T-cell (primary cell): ENCODE measurements around the gene CFAP43. TPM values are rescaled to one million over a fixed set of nuclear protein-coding genes. Genes with fewer than 3 reads are reported as not detected.
A peak's percentile ranks its signal among the peaks of the same experiment; 100 is the strongest.

Experiments used
- ATAC-seq, 4 experiments: fragments of 200-7000 bp in 3 of 4; fragments of 150-1000 bp in 1 of 4; cut with Tn5 transposase; replicated peaks in 1 of 4; 1 replicate in 3 of 4; 2 replicates in 1 of 4; pipeline ENCODE4 v1.10.0; 2021; ENCODE audit warnings: moderate library complexity in 3 of 4, mild to moderate bottlenecking in 2 of 4, moderate number of reproducible peaks in 1 of 4
- CTCF ChIA-PET, 2 donors: fragments of 300-600 bp; sonication (Branson Sonifier 250); formaldehyde crosslinking; loops; one replicate each; lab custom pipeline; 2022; ENCODE audit warnings: antibody characterized with exemption in 2 of 2; lab: Charles Lee
- POLR2A ChIA-PET, 2 donors: fragments of 300-600 bp; sonication (Branson Sonifier 250); formaldehyde crosslinking; loops; one replicate each; lab custom pipeline; 2022; ENCODE audit warnings: antibody characterized with exemption in 2 of 2; lab: Charles Lee
- DNase-seq, 35 experiments: peaks; one replicate each; pipeline versions ENCODE4 v3.0.0 to v3.0.0-alpha.2; 2013 to 2023
- H3K27ac ChIP-seq: one replicate; pipeline ENCODE4 v1.5.1; 2013; ENCODE audit warnings: low read length
- H3K27me3 ChIP-seq, 2 experiments: replicated peaks in 1 of 2; 1 replicate in 1 of 2; 2 replicates in 1 of 2; pipeline versions ENCODE4 v1.6.1 to v1.7.0; 2013; ENCODE audit warnings: low read length in 1 of 2, mixed read lengths in 1 of 2; ENCODE audit not compliant: control insufficient read depth in 2 of 2, insufficient read depth in 2 of 2; ENCODE audit errors: extremely low read depth in 1 of 2
- H3K36me3 ChIP-seq, 2 donors: 1 replicate in 1 of 2; 2 replicates in 1 of 2; pipeline versions ENCODE4 v1.6.1 to v1.7.0; 2013; ENCODE audit warnings: low read length in 1 of 2; ENCODE audit not compliant: control insufficient read depth in 2 of 2, insufficient read depth in 1 of 2; ENCODE audit errors: extremely low read depth in 1 of 2
- H3K4me1 ChIP-seq, 2 experiments: 1 replicate in 1 of 2; 2 replicates in 1 of 2; pipeline versions ENCODE4 v1.6.1 to v1.7.0; 2013; ENCODE audit warnings: low read length in 2 of 2, mixed read lengths in 1 of 2; ENCODE audit not compliant: insufficient read depth in 2 of 2, control insufficient read depth in 1 of 2; ENCODE audit errors: extremely low read depth in 1 of 2
- H3K4me3 ChIP-seq, 2 donors: 1 replicate in 1 of 2; 2 replicates in 1 of 2; pipeline versions ENCODE4 v1.5.1 to v1.7.0; 2013; ENCODE audit warnings: mild to moderate bottlenecking in 2 of 2, low read length in 1 of 2, moderate library complexity in 1 of 2; ENCODE audit not compliant: control insufficient read depth in 1 of 2; ENCODE audit errors: extremely low read depth in 1 of 2
- H3K9me3 ChIP-seq: 2 replicates; pipeline ENCODE4 v1.7.0; 2013
- H3K27ac Mint-ChIP-seq, 2 donors: one replicate each; pipeline ENCODE4 v1.8.0; 2020 to 2021; ENCODE audit warnings: mild to moderate bottlenecking in 2 of 2, mixed read lengths in 2 of 2
- H3K27me3 Mint-ChIP-seq, 2 donors: one replicate each; pipeline ENCODE4 v1.8.0; 2021 to 2022; ENCODE audit warnings: mixed read lengths in 2 of 2
- H3K36me3 Mint-ChIP-seq: one replicate; pipeline ENCODE4 v1.8.0; 2021; ENCODE audit warnings: mixed read lengths
- H3K4me1 Mint-ChIP-seq, 3 donors: one replicate each; pipeline ENCODE4 v1.8.0; 2020 to 2022; ENCODE audit warnings: mixed read lengths in 3 of 3, mild to moderate bottlenecking in 1 of 3
- H3K4me3 Mint-ChIP-seq, 3 donors: one replicate each; pipeline ENCODE4 v1.8.0; 2020 to 2022; ENCODE audit warnings: mild to moderate bottlenecking in 3 of 3, mixed read lengths in 3 of 3, moderate library complexity in 3 of 3
- H3K9me3 Mint-ChIP-seq, 3 donors: one replicate each; pipeline ENCODE4 v1.8.0; 2020 to 2022; ENCODE audit warnings: mixed read lengths in 3 of 3
- WGBS: methylation state at CpG from one replicate; pipeline ENCODE4 v1.1.5; 2013; ENCODE audit warnings: missing lambda C conversion rate; ENCODE audit not compliant: insufficient coverage; 5-methylcytosine and 5-hydroxymethylcytosine counted together
- total RNA-seq, 35 experiments: library from RNA in 6 of 35; stranded (reverse) in 6 of 35; fragments of 120-200 nt in 1 of 35; gene quantifications; one replicate each; pipeline versions ENCODE4 v1.2.1 to v1.2.4 and lab custom pipeline; 2013 to 2026

Gene CFAP43
- total RNA-seq, 5 donors from 2014 or later (not counting 1 experiment from before 2014, with no cell fraction given), result 0.58 TPM; not detected in 4

DNA sequence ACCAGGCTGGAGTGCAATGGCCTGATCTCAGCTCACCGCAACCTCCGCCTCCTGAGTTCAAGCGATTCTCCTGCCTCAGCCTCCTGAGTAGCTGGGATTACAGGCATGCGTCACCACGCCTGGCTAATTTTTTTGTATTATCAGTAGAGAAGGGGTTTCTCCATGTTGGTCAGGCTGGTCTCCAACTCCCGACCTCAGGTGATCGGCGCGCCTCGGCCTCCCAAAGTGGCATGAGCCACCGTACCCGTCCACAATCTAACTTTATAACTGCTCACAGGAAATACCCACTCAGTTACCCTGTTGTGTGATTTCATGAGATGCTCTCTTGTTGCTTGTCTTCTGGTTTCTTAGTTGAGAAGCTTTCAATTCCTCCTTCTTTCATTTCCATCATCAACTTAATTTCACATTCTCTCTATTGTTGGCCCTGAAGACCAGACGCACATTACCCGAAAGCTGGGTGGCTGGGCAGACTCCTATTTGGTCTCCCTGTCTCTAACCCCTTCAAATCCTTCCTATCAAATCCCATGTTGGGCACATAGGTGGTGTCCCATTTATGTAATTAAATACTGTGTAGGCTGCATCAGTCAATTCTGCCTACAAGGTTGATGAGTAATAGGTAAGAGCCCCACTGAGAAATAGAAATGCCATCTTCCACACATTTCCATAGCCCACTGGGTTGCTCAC lies 35.7 kb upstream of the CFAP43 start:
- peak overlapping the region; percentile 92 for H3K27ac ChIP-seq
- H3K4me1 ChIP-seq, result peaks cover 14 to 21% of the 10 kb centered on the region in 2 experiments
- CTCF ChIA-PET, result interaction anchor here (0.7 to 1.8 kb wide), 7 partner anchors 11 to 84 kb away, joined by 3 to 7 read pairs (median 4); no protein-coding TSS in a partner anchor
- no peaks in the 10 kb centered on the region for H3K27me3 Mint-ChIP-seq
- peak overlapping the region; percentile 84 to 92 (median 88) for H3K4me3 Mint-ChIP-seq
- peaks cover 0 to 22% of the 10 kb centered on the region in 2 donors for H3K36me3 ChIP-seq
- 73% methylated on average over 4 of the region's 14 CpGs for WGBS
- H3K36me3 Mint-ChIP-seq, result peaks cover 28% of the 10 kb centered on the region
- peak in 1 of 35 experiments; percentile 28 for DNase-seq
- no peaks in the 10 kb centered on the region for H3K9me3 Mint-ChIP-seq
- H3K27ac Mint-ChIP-seq, result peak overlapping the region; percentile 89 to 98
- H3K9me3 ChIP-seq, result no peaks in the 10 kb centered on the region
- no peak for ATAC-seq
- H3K27me3 ChIP-seq, result no peaks in the 10 kb centered on the region
- POLR2A ChIA-PET, result no interaction called here
- H3K4me1 Mint-ChIP-seq, result peaks cover 48 to 58% (median 55%) of the 10 kb centered on the region in 3 donors
- H3K4me3 ChIP-seq, result peak overlapping the region; percentile 84 to 96

DNA sequence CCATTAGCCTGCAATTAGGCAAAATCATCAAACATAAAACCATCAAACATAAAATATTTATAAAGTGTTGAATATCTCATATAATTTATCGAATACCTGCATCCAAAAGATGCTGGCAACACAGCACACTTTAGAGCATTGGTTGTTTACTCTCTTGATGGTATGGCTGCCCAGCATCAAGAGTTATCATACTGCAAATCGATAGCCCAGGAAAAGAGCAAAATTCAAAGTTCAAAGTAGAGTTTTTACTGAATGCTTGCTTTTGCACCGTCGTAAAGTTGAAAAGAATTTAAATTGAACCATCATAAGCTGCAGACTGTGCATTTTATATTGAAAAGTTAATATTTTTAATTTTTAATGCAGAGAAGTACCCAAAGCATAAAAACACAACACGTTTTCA lies 32.6 kb upstream of the CFAP43 start:
- Histone ChIP-seq H3K27me3 (no peaks in the 10 kb centered on the region), H3K36me3 (peaks cover 5 to 51% of the 10 kb centered on the region in 2 donors), H3K4me1 (peaks cover 14 to 28% of the 10 kb centered on the region in 2 experiments), H3K9me3 (no peaks in the 10 kb centered on the region), H3K27ac (no peak overlapping the region), H3K4me3 (no peak overlapping the region)
- H3K27me3 Mint-ChIP-seq, result no peaks in the 10 kb centered on the region
- CTCF ChIA-PET, result no interaction called here
- peaks cover 66 to 83% (median 80%) of the 10 kb centered on the region in 3 donors for H3K4me1 Mint-ChIP-seq
- DNase-seq (no peak), ATAC-seq (no peak)
- peak overlapping the region in 1 of 2 donors; percentile 57 for H3K27ac Mint-ChIP-seq
- POLR2A ChIA-PET, result interaction anchor here in 1 of 2 donors (0.6 to 0.9 kb wide), 2 partner anchors 10 to 118 kb away, joined by 3 read pairs; partner anchors contain the start of gene GSTO1
- no peaks in the 10 kb centered on the region for H3K9me3 Mint-ChIP-seq
- H3K36me3 Mint-ChIP-seq, result peaks cover 49% of the 10 kb centered on the region
- H3K4me3 Mint-ChIP-seq, result no peak overlapping the region
- WGBS, result 100% methylated on average over 1 of the region's 5 CpGs

DNA sequence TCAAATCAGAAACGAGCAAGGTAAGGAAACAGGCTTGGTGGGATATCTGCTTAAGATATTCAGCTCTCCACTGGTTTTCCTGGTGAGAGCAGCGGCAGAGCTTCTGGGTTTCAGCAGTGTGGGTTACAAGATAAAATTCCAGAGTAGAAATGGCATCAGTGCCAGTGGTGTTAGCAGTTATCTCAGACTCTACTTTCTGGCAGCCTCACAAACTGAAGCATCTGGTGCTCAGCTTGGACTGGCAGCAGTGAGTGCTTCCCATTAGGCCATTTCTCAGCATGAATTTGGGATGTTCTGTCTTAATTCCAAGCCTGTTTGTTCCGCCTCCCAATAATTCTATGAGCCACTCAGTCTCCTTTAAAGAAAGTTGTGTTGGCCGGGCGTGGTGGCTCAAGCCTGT lies 29.9 kb upstream of the CFAP43 start:
- DNase-seq, result no peak
- no peaks in the 10 kb centered on the region for H3K27me3 ChIP-seq
- Mint-ChIP-seq H3K9me3 (no peaks in the 10 kb centered on the region), H3K4me3 (no peak overlapping the region), H3K27me3 (no peaks in the 10 kb centered on the region), H3K4me1 (peaks cover 76 to 85% (median 84%) of the 10 kb centered on the region in 3 donors), H3K36me3 (peaks cover 58% of the 10 kb centered on the region), H3K27ac (peak overlapping the region; percentile 85 to 88)
- H3K9me3 ChIP-seq, result no peaks in the 10 kb centered on the region
- 100% methylated on average over 2 of the region's 5 CpGs for WGBS
- POLR2A ChIA-PET, result interaction anchor here (1.0 to 1.7 kb wide), 2 partner anchors 7 to 11 kb away, joined by 3 to 5 read pairs; partner anchors contain the start of gene GSTO1 (in 1 of the 2)
- peaks cover 2 to 20% of the 10 kb centered on the region in 2 experiments for H3K4me1 ChIP-seq
- ATAC-seq, result no peak
- no peak overlapping the region for H3K27ac ChIP-seq
- CTCF ChIA-PET, result interaction anchor here in 1 of 2 donors (0.9 to 1.3 kb wide), 2 partner anchors 9 to 13 kb away, joined by 3 read pairs; no protein-coding TSS in a partner anchor
- H3K36me3 ChIP-seq, result peaks cover 5 to 69% of the 10 kb centered on the region in 2 donors
- no peak overlapping the region for H3K4me3 ChIP-seq

DNA sequence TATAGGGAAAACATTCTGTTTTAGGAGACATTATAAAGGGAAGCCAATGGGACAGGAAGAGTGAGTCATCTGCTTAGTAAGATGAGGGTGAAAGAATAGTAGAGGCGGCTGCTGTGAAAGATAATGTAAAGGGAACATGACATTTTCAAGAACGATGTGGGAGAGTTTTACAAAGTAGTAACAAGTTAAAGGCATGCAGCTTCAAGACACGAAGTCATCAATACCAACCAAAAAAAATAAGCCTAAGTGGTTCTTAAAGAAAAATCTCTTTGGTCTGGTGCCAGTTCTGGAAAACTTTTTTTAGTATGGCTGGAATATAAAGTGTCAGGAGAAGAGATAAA lies 28.6 kb upstream of the CFAP43 start:
- no peak overlapping the region for H3K4me3 ChIP-seq
- H3K27ac Mint-ChIP-seq, result peak overlapping the region; percentile 85 to 88
- no peaks in the 10 kb centered on the region for H3K9me3 ChIP-seq
- ATAC-seq (peak in 3 of 4 experiments; percentile 72 to 81 (median 80)), DNase-seq (peak in 1 of 35 experiments; percentile 21)
- H3K27ac ChIP-seq, result peak overlapping the region; percentile 40
- H3K27me3 ChIP-seq, result no peaks in the 10 kb centered on the region
- peaks cover 5 to 15% of the 10 kb centered on the region in 2 experiments for H3K4me1 ChIP-seq
- POLR2A ChIA-PET, result no interaction called here
- no peaks in the 10 kb centered on the region for H3K27me3 Mint-ChIP-seq
- H3K9me3 Mint-ChIP-seq, result no peaks in the 10 kb centered on the region
- peaks cover 54% of the 10 kb centered on the region for H3K36me3 Mint-ChIP-seq
- H3K36me3 ChIP-seq, result peaks cover 5 to 68% of the 10 kb centered on the region in 2 donors
- H3K4me1 Mint-ChIP-seq, result peaks cover 82 to 86% (median 85%) of the 10 kb centered on the region in 3 donors
- CTCF ChIA-PET, result interaction anchor here in 1 of 2 donors (1.0 kb wide), 1 partner anchor 14 kb away, joined by 6 read pairs; no protein-coding TSS in a partner anchor
- peak overlapping the region in 2 of 3 donors; percentile 9 to 57 for H3K4me3 Mint-ChIP-seq
- no CpG with 5 or more reads among the region's 3 CpGs for WGBS

DNA sequence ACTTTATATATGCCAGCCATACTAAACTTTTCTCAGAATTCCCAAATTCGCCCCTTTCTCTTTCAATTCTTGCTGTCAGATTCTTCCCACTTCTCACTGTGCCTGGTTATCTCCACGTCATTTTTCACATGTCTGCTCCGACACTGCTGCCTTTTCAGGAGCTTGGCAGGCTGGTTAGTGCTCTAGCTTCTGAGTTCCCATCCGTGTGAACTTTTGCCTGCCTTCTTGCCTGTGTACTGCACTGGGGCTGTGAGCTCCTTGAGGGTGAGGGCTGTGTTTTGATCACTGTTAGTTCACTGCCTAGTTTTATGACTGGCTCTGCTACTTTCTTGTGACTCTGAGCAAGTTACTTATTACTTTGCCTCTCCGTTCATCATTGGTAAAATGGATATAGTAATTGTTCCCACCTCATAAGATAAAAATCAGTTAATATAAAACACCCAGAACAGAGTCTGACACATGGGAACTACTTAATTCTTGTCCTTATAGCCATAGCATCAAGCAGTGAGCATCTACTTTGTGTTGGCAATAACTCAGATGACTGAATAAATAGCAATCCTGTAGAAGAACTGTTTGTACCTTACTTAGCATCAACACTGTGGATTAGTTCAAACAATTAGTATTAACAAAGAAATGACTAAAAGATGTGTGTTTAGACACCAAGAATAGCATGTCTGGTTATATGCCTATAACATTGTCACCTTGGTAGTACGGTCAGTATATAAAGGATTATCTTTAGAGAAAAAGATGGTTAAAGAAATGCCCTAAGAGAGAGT lies 28.0 kb upstream of the CFAP43 start:
- ChIA-PET POLR2A (no interaction called here), CTCF (interaction anchor here in 1 of 2 donors (0.9 to 1.0 kb wide), 2 partner anchors 14 kb away, joined by 3 to 6 read pairs; no protein-coding TSS in a partner anchor)
- Histone ChIP-seq H3K27ac (peak overlapping the region; percentile 40), H3K9me3 (no peaks in the 10 kb centered on the region), H3K27me3 (no peaks in the 10 kb centered on the region), H3K4me3 (no peak overlapping the region), H3K4me1 (peaks cover 7 to 15% of the 10 kb centered on the region in 2 experiments), H3K36me3 (peaks cover 5 to 63% of the 10 kb centered on the region in 2 donors)
- H3K27me3 Mint-ChIP-seq, result no peaks in the 10 kb centered on the region
- H3K36me3 Mint-ChIP-seq, result peaks cover 49% of the 10 kb centered on the region
- peak overlapping the region; percentile 85 to 88 for H3K27ac Mint-ChIP-seq
- peaks cover 81 to 83% (median 82%) of the 10 kb centered on the region in 3 donors for H3K4me1 Mint-ChIP-seq
- H3K4me3 Mint-ChIP-seq, result peak overlapping the region in 2 of 3 donors; percentile 9 to 57
- DNase-seq (no peak), ATAC-seq (peak in 3 of 4 experiments; percentile 8 to 31 (median 11))
- H3K9me3 Mint-ChIP-seq, result no peaks in the 10 kb centered on the region
- 70% methylated on average over 4 of the region's 6 CpGs for WGBS

DNA sequence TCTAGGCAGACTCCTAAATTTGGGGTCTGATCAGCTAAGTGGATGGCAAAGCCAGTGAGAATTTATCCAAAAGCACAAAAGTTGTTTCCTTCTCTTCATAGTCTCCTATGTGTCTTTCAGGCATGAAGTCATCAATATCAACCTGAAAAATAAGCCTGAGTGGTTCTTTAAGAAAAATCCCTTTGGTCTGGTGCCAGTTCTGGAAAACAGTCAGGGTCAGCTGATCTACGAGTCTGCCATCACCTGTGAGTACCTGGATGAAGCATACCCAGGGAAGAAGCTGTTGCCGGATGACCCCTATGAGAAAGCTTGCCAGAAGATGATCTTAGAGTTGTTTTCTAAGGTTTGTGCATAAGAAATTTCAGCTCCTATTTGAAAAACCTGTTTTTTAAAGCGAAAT lies 27.3 kb upstream of the CFAP43 start:
- H3K9me3 ChIP-seq, result no peaks in the 10 kb centered on the region
- no peak for DNase-seq
- ATAC-seq, result no peak
- CTCF ChIA-PET, result interaction anchor here in 1 of 2 donors (0.9 kb wide), 1 partner anchor 15 kb away, joined by 3 read pairs; no protein-coding TSS in a partner anchor
- Mint-ChIP-seq H3K27ac (peak overlapping the region; percentile 85 to 88), H3K36me3 (peaks cover 44% of the 10 kb centered on the region), H3K4me1 (peaks cover 75 to 78% (median 76%) of the 10 kb centered on the region in 3 donors), H3K27me3 (no peaks in the 10 kb centered on the region), H3K4me3 (no peak overlapping the region), H3K9me3 (no peaks in the 10 kb centered on the region)
- no peaks in the 10 kb centered on the region for H3K27me3 ChIP-seq
- no peak overlapping the region for H3K4me3 ChIP-seq
- POLR2A ChIA-PET, result no interaction called here
- 86% methylated on average over 2 of the region's 3 CpGs for WGBS
- H3K4me1 ChIP-seq, result peaks cover 7 to 16% of the 10 kb centered on the region in 2 experiments
- H3K36me3 ChIP-seq, result peaks cover 5 to 56% of the 10 kb centered on the region in 2 donors
- peak overlapping the region; percentile 40 for H3K27ac ChIP-seq
